Endothelial cell of umbilical vein (primary cell): ENCODE measurements around the gene MAP3K7CL. TPM values are rescaled to one million over a fixed set of nuclear protein-coding genes. Genes with fewer than 3 reads are reported as not detected.

Source experiments
- BruUV-seq: library from RNA; stranded (reverse); fragments of 400-500 nt; replicated peaks from 2 replicates; lab custom pipeline; 2021; lab: Mats Ljungman, UMichigan
- CTCF ChIA-PET: fragments of 300-600, 350-600 bp; sonication (Branson Sonifier 250); formaldehyde crosslinking; loops from one replicate; lab custom pipeline; 2021; ENCODE audit warnings: antibody characterized with exemption, inconsistent platforms; lab: Charles Lee
- POLR2A ChIA-PET: fragments of 300-600, 350-600 bp; sonication (Branson Sonifier 250); formaldehyde crosslinking; loops from one replicate; lab custom pipeline; 2021; ENCODE audit warnings: antibody characterized with exemption, inconsistent platforms; lab: Charles Lee
- DNase-seq: peaks from one replicate; pipeline ENCODE4 v3.0.0-alpha.2; 2011; ENCODE audit warnings: low read depth, low spot score
- FAIRE-seq: peaks from 2 replicates; lab custom pipeline; 2011; peaks lifted over from hg19 to GRCh38; lab: Jason Lieb, UNC
- H2AFZ ChIP-seq: 2 replicates; pipeline ENCODE4 v1.6.0; 2012; ENCODE audit warnings: low read depth, low read length, control low read depth, inconsistent platforms
- H3K27ac ChIP-seq: 2 replicates; pipeline ENCODE4 v1.5.1; 2011; ENCODE audit warnings: low read depth, mild to moderate bottlenecking, control low read depth, low read length, moderate library complexity; ENCODE audit not compliant: insufficient read depth
- H3K27me3 ChIP-seq, 2 experiments: 2 replicates each; pipeline versions ENCODE4 v1.6.0 to v1.6.1; 2011; ENCODE audit warnings: low read length in 2 of 2, mixed read lengths in 1 of 2; ENCODE audit not compliant: control insufficient read depth in 2 of 2, insufficient read depth in 2 of 2
- H3K36me3 ChIP-seq, 2 experiments: 2 replicates in 1 of 2; 3 replicates in 1 of 2; pipeline ENCODE4 v1.5.1; 2011; ENCODE audit warnings: low read length in 2 of 2, mild to moderate bottlenecking in 1 of 2, moderate library complexity in 1 of 2; ENCODE audit not compliant: control insufficient read depth in 2 of 2, insufficient read depth in 2 of 2; ENCODE audit errors: extremely low read depth in 1 of 2
- H3K4me1 ChIP-seq: 3 replicates; pipeline ENCODE4 v1.5.1; 2011; ENCODE audit warnings: mild to moderate bottlenecking, low read length; ENCODE audit not compliant: control insufficient read depth, insufficient read depth; ENCODE audit errors: extremely low read depth
- H3K4me2 ChIP-seq: 2 replicates; pipeline ENCODE4 v1.6.1; 2011; ENCODE audit warnings: low read length, control low read depth, mixed read lengths; ENCODE audit not compliant: insufficient read depth
- H3K4me3 ChIP-seq, 3 experiments: fragments of 200-600 bp in 1 of 3; sonication (generic), shearing (Covaris generic) in 1 of 3; replicated peaks in 1 of 3; 2 replicates each; pipeline ENCODE4 v1.5.1; 2011 to 2016; ENCODE audit warnings: control low read depth in 3 of 3, low read length in 3 of 3, mild to moderate bottlenecking in 2 of 3, inconsistent platforms in 1 of 3, low read depth in 1 of 3, moderate library complexity in 1 of 3; ENCODE audit not compliant: insufficient read depth in 1 of 3
- H3K79me2 ChIP-seq: 2 replicates; pipeline ENCODE4 v1.6.0; 2012; ENCODE audit warnings: low read length, inconsistent platforms; ENCODE audit not compliant: control insufficient read depth, insufficient read depth
- H3K9ac ChIP-seq: replicated peaks from 2 replicates; pipeline ENCODE3; 2011; ENCODE audit warnings: low read length, control low read depth; ENCODE audit not compliant: insufficient read depth; ENCODE audit errors: extremely low read depth
- H3K9me1 ChIP-seq: replicated peaks from 3 replicates; pipeline ENCODE4 v1.6.0; 2011; ENCODE audit warnings: mild to moderate bottlenecking, low read length; ENCODE audit not compliant: control insufficient read depth, insufficient read depth; ENCODE audit errors: extremely low read depth
- H3K9me3 ChIP-seq: replicated peaks from 2 replicates; pipeline ENCODE4 v1.5.1; 2012; ENCODE audit warnings: low read length, inconsistent platforms; ENCODE audit not compliant: control insufficient read depth, insufficient read depth
- H4K20me1 ChIP-seq: replicated peaks from 2 replicates; pipeline ENCODE3; 2011; ENCODE audit warnings: mild to moderate bottlenecking, low read length; ENCODE audit not compliant: control insufficient read depth, insufficient read depth; ENCODE audit errors: extremely low read depth
- CTCF ChIP-seq, 2 donors: IDR thresholded peaks; 1 replicate in 1 of 2; 2 replicates in 1 of 2; pipeline ENCODE4 v1.5.1; 2011; ENCODE audit warnings: low read length in 2 of 2, mild to moderate bottlenecking in 2 of 2, moderate library complexity in 2 of 2, control low read depth in 1 of 2, inconsistent platforms in 1 of 2, low read depth in 1 of 2; ENCODE audit not compliant: insufficient read depth in 1 of 2; ENCODE audit errors: extremely low read depth in 1 of 2
- EZH2 ChIP-seq: IDR thresholded peaks from 2 replicates; pipeline ENCODE4 v1.6.1; 2012; ENCODE audit warnings: borderline replicate concordance, low read depth, mild to moderate bottlenecking, moderate library complexity, low read length, inconsistent platforms; ENCODE audit not compliant: severe bottlenecking
- FOS ChIP-seq: IDR thresholded peaks from 2 replicates; pipeline ENCODE4 v1.6.1; 2011; ENCODE audit warnings: mild to moderate bottlenecking, low read length, moderate library complexity, borderline replicate concordance; ENCODE audit not compliant: insufficient read depth
- GATA2 ChIP-seq: IDR thresholded peaks from 2 replicates; pipeline ENCODE4 v1.7.0; 2011; ENCODE audit warnings: low read depth, mild to moderate bottlenecking, moderate library complexity, mixed read lengths, low read length; ENCODE audit not compliant: insufficient read length, insufficient read depth
- JUN ChIP-seq: IDR thresholded peaks from 2 replicates; pipeline ENCODE4 v1.6.1; 2011; ENCODE audit warnings: borderline replicate concordance, low read depth; ENCODE audit not compliant: insufficient read length, insufficient read depth
- MAX ChIP-seq: IDR thresholded peaks from 2 replicates; pipeline ENCODE4 v1.6.1; 2011; ENCODE audit not compliant: insufficient read depth, insufficient read length
- MYC ChIP-seq: IDR thresholded peaks from one replicate; pipeline ENCODE4 v1.6.1; 2011; ENCODE audit warnings: mild to moderate bottlenecking, low read depth, low read length
- POLR2A ChIP-seq: IDR thresholded peaks from 2 replicates; pipeline ENCODE4 v1.6.1; 2012; ENCODE audit warnings: low read depth, mild to moderate bottlenecking, control low read depth, low read length
- POLR2AphosphoS5 ChIP-seq: IDR thresholded peaks from 2 replicates; pipeline ENCODE4 v1.6.1; 2012; ENCODE audit warnings: low read depth, mild to moderate bottlenecking, control low read depth, low read length, moderate library complexity; ENCODE audit not compliant: insufficient read depth
- dilution Hi-C: fragments of 300-500 bp; cut with MboI; formaldehyde crosslinking; loops from one replicate; pipeline ENCODE4 v1.15.0; 2019; ENCODE audit warnings: low sequenced_read_pairs; ENCODE audit not compliant: extremely low pct_ligation_motif_present
- intact Hi-C: fragments of 100-400 bp; cut with micrococcal nuclease; formaldehyde crosslinking; loops from one replicate; pipeline ENCODE4 v1.10.0; 2022
- polyA plus RNA-seq, 4 experiments: library from polyadenylated mRNA; depleted of rRNA in 3 of 4; stranded (reverse) in 3 of 4; unstranded in 1 of 4; fragments of >200 nt; gene quantifications; 2 replicates each; pipeline versions ENCODE4 v1.2.1 to v1.2.3, GENCODE V29; 2011 to 2012; ENCODE audit warnings: missing spikeins in 1 of 4
- total RNA-seq: library from RNA; stranded (reverse); gene quantifications from 2 replicates; pipeline ENCODE4 v1.2.3, GENCODE V29; 2021

MAP3K7CL gene
- total and polyA plus RNA-seq, 2 donors (not counting 3 experiments of a cell fraction or from before 2014, with no cell fraction given) = 6.1 to 8.1 TPM

GRCh38 chr21:29212446-29212845 is 82.0 kb downstream of the MAP3K7CL start:
- Histone ChIP-seq H3K9me1 (no peaks in the 10 kb centered on the region), H4K20me1 (no peaks in the 10 kb centered on the region), H3K9ac (no peak overlapping the region), H3K27ac (no peak overlapping the region), H3K9me3 (no peaks in the 10 kb centered on the region), H3K4me2 (no peak overlapping the region), H2AFZ (no peak overlapping the region), H3K27me3 (no peaks in the 10 kb centered on the region), H3K4me3 (no peak overlapping the region), H3K36me3 (no peaks in the 10 kb centered on the region), H3K4me1 (peaks cover 35% of the 10 kb centered on the region), H3K79me2 (no peaks in the 10 kb centered on the region)
- DNase-seq (no peak), FAIRE-seq (no peak)
- BruUV-seq = no TSS peak
- intact Hi-C loops (no loop called here), dilution Hi-C loops (no loop called here)
- no peak for TF ChIP-seq EZH2
- TF ChIP-seq JUN = no peak
- no peak for TF ChIP-seq POLR2AphosphoS5
- TF ChIP-seq MYC = no peak
- TF ChIP-seq GATA2 = no peak
- TF ChIP-seq POLR2A = no peak
- no peak for TF ChIP-seq CTCF (IDR thresholded peaks at IDR 0.05; ENCODE audit: extremely low read depth in 1 of 2, insufficient read depth in 1 of 2, low read depth in 1 of 2, low read length in 2 of 2)
- TF ChIP-seq MAX = no peak
- no peak for TF ChIP-seq FOS
- CTCF ChIA-PET = no interaction called here
- POLR2A ChIA-PET = no interaction called here
